Kidney epithelial cell (primary cell): Measurements from ENCODE around the gene HNF1A. TPM values are rescaled to one million over a fixed set of nuclear protein-coding genes. Genes with fewer than 3 reads are reported as not detected.

Source experiments
- DNase-seq: peaks from one replicate; pipeline ENCODE4 v3.0.0-alpha.2; 2010; ENCODE audit warnings: low read depth
- H3K27me3 ChIP-seq: 2 replicates; pipeline ENCODE4 v1.6.0; 2011; ENCODE audit warnings: low read length; ENCODE audit not compliant: control insufficient read depth, insufficient read depth
- H3K36me3 ChIP-seq: 2 replicates; pipeline ENCODE4 v1.5.1; 2011; ENCODE audit warnings: low read length; ENCODE audit not compliant: control insufficient read depth, insufficient read depth
- H3K4me3 ChIP-seq: 2 replicates; pipeline ENCODE4 v1.5.1; 2011; ENCODE audit warnings: low read depth, mild to moderate bottlenecking, control low read depth, low read length
- total RNA-seq: library from RNA; depleted of rRNA; stranded (reverse); fragments of >200 nt; gene quantifications from 2 replicates; pipeline ENCODE4 v1.2.3, GENCODE V29; 2015
- TF ChIP-seq, protein P1 (sequence below): IDR thresholded peaks from 2 replicates; pipeline ENCODE4 v1.5.1; 2011; ENCODE audit warnings: mild to moderate bottlenecking, moderate library complexity, low read length, control low read depth, inconsistent platforms; ENCODE audit not compliant: insufficient read depth, poor library complexity, severe bottlenecking

HNF1A gene
- total RNA-seq, 1 donor from 2014 or later, result 0.25 TPM

DNA sequence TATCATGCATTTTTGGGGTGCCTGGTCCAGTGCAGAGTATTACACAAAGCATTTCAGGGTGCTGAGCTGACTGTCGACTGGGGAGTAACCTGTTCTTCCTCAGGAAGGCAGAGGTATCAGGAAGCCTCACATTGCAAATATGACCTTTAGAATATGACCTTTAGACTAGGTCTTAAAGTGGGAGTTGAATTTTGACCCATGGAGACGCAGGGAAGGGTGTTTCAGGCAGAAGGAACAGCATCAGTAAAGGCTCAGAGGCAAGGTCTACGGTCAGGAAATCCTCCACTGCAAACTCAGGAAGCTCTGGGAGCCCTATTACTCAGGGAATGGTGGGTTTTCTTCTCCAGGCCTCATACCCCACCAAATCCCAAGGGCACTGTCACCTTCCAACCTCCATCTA, 11.3 kb downstream of the HNF1A start:
- TF ChIP-seq, protein P1, sequence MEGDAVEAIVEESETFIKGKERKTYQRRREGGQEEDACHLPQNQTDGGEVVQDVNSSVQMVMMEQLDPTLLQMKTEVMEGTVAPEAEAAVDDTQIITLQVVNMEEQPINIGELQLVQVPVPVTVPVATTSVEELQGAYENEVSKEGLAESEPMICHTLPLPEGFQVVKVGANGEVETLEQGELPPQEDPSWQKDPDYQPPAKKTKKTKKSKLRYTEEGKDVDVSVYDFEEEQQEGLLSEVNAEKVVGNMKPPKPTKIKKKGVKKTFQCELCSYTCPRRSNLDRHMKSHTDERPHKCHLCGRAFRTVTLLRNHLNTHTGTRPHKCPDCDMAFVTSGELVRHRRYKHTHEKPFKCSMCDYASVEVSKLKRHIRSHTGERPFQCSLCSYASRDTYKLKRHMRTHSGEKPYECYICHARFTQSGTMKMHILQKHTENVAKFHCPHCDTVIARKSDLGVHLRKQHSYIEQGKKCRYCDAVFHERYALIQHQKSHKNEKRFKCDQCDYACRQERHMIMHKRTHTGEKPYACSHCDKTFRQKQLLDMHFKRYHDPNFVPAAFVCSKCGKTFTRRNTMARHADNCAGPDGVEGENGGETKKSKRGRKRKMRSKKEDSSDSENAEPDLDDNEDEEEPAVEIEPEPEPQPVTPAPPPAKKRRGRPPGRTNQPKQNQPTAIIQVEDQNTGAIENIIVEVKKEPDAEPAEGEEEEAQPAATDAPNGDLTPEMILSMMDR, result no peak
- no peak for DNase-seq
- no peaks in the 10 kb centered on the region for H3K27me3 ChIP-seq

GRCh38 chr12:120990487-120991055, 12.2 kb downstream of the HNF1A start:
- TF ChIP-seq, protein P1, result no peak
- DNase-seq, result no peak

More for the DNA sequence above, 11.3 kb downstream of the HNF1A start:
- Histone ChIP-seq H3K36me3 (no peaks in the 10 kb centered on the region), H3K4me3 (no peak overlapping the region)

GRCh38 chr12:120991965-120992364, 13.6 kb downstream of the HNF1A start:
- Histone ChIP-seq H3K36me3 (no peaks in the 10 kb centered on the region), H3K4me3 (no peak overlapping the region), H3K27me3 (no peaks in the 10 kb centered on the region)
- DNase-seq, result no peak
- TF ChIP-seq, protein P1, result no peak

More at GRCh38 chr12:120990487-120991055, 12.2 kb downstream of the HNF1A start:
- no peaks in the 10 kb centered on the region for H3K36me3 ChIP-seq
- H3K4me3 ChIP-seq, result no peak overlapping the region
- no peaks in the 10 kb centered on the region for H3K27me3 ChIP-seq

DNA sequence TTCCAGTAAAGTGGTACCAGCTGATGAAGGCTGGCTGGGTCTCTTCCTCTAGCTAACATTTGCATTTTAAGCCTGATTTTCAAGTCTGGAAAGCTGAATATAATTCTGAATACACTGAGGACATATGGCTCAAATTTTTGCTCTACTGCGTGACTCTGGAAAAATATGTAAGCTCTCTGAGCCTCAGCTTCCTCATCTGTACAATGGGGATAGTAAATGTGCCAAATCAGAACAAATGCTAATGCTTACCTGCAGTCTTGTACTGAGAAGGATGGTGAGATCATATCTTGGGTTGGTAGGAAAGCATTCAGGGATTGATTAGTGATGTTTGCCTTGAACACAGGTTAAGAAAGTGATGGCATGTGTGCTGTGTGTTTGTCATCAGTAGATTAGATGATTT, 14.6 kb downstream of the HNF1A start:
- H3K27me3 ChIP-seq, result no peaks in the 10 kb centered on the region
- TF ChIP-seq, protein P1, result no peak

GRCh38 chr12:120993496-120993895, 15.2 kb downstream of the HNF1A start:
- no peaks in the 10 kb centered on the region for H3K27me3 ChIP-seq
- TF ChIP-seq, protein P1, result no peak
- no peaks in the 10 kb centered on the region for H3K36me3 ChIP-seq
- no peak for DNase-seq
- no peak overlapping the region for H3K4me3 ChIP-seq

More for the DNA sequence above, 14.6 kb downstream of the HNF1A start:
- no peak for DNase-seq
- Histone ChIP-seq H3K4me3 (no peak overlapping the region), H3K36me3 (no peaks in the 10 kb centered on the region)

GRCh38 chr12:120994059-120994458, 15.7 kb downstream of the HNF1A start:
- no peaks in the 10 kb centered on the region for H3K36me3 ChIP-seq

More at GRCh38 chr12:120994059-120994458, 15.7 kb downstream of the HNF1A start:
- Histone ChIP-seq H3K27me3 (no peaks in the 10 kb centered on the region), H3K4me3 (no peak overlapping the region)
- TF ChIP-seq, protein P1, result no peak
- no peak for DNase-seq
